HEK293 (cell line): Measurements from ENCODE around the gene WDR18.

ENCODE experiments used
- BCL11A ChIP-seq: fragments of 450-650 bp; formaldehyde crosslinking; IDR thresholded peaks from 2 replicates; pipeline ENCODE4 v1.5.1; 2016; ENCODE audit warnings: low read depth, missing biosample characterization, missing genetic modification characterization
- EGR2 ChIP-seq: fragments of 450-650 bp; formaldehyde crosslinking; IDR thresholded peaks from 2 replicates; pipeline ENCODE4 v1.5.1; 2016; ENCODE audit warnings: low read depth, missing biosample characterization, missing genetic modification characterization
- GFI1B ChIP-seq: fragments of 450-650 bp; formaldehyde crosslinking; IDR thresholded peaks from 2 replicates; pipeline ENCODE4 v1.5.1; 2016; ENCODE audit warnings: missing biosample characterization, missing genetic modification characterization
- RBAK ChIP-seq: fragments of 450-650 bp; formaldehyde crosslinking; IDR thresholded peaks from 2 replicates; pipeline ENCODE4 v1.5.1; 2016; ENCODE audit warnings: missing biosample characterization, missing genetic modification characterization
- SETDB1 ChIP-seq: IDR thresholded peaks from one replicate; pipeline ENCODE4 v1.6.1; 2017; ENCODE audit warnings: mild to moderate bottlenecking, low read length, moderate library complexity, mixed read lengths; ENCODE audit not compliant: insufficient read length
- ZBTB48 ChIP-seq: fragments of 450-650 bp; formaldehyde crosslinking; IDR thresholded peaks from 2 replicates; pipeline ENCODE4 v1.5.1; 2016; ENCODE audit warnings: missing biosample characterization, missing genetic modification characterization
- ZNF114 ChIP-seq: fragments of 450-650 bp; formaldehyde crosslinking; IDR thresholded peaks from 2 replicates; pipeline ENCODE4 v1.5.0; 2017; ENCODE audit warnings: missing biosample characterization, missing genetic modification characterization
- ZNF121 ChIP-seq: fragments of 450-650 bp; formaldehyde crosslinking; IDR thresholded peaks from 2 replicates; pipeline ENCODE4 v1.5.1; 2016; ENCODE audit warnings: missing biosample characterization, missing genetic modification characterization
- ZNF146 ChIP-seq: fragments of 450-650 bp; formaldehyde crosslinking; IDR thresholded peaks from 2 replicates; pipeline ENCODE4 v1.5.1; 2016; ENCODE audit warnings: missing biosample characterization, missing genetic modification characterization
- ZNF175 ChIP-seq: fragments of 450-650 bp; formaldehyde crosslinking; IDR thresholded peaks from 2 replicates; pipeline ENCODE4 v1.5.1; 2016; ENCODE audit warnings: missing biosample characterization, missing genetic modification characterization
- ZNF2 ChIP-seq: fragments of 450-650 bp; formaldehyde crosslinking; IDR thresholded peaks from 2 replicates; pipeline ENCODE4 v1.5.1; 2016; ENCODE audit warnings: missing biosample characterization, missing genetic modification characterization
- ZNF202 ChIP-seq: fragments of 450-650 bp; formaldehyde crosslinking; IDR thresholded peaks from 2 replicates; pipeline ENCODE4 v1.5.1; 2016; ENCODE audit warnings: missing biosample characterization, missing genetic modification characterization, borderline replicate concordance
- ZNF248 ChIP-seq: fragments of 450-650 bp; formaldehyde crosslinking; IDR thresholded peaks from 2 replicates; pipeline ENCODE4 v1.5.1; 2017; ENCODE audit warnings: missing biosample characterization, missing genetic modification characterization
- ZNF335 ChIP-seq: fragments of 450-650 bp; formaldehyde crosslinking; conservative IDR thresholded peaks from 2 replicates; pipeline ENCODE4 v1.5.1; 2016; ENCODE audit warnings: missing biosample characterization, missing genetic modification characterization
- ZNF366 ChIP-seq: fragments of 450-650 bp; formaldehyde crosslinking; conservative IDR thresholded peaks from 2 replicates; pipeline ENCODE4 v1.5.1; 2016; ENCODE audit warnings: missing biosample characterization, missing genetic modification characterization
- ZNF391 ChIP-seq: fragments of 450-650 bp; formaldehyde crosslinking; IDR thresholded peaks from 2 replicates; pipeline ENCODE4 v1.5.1; 2016; ENCODE audit warnings: low read depth, missing biosample characterization, missing genetic modification characterization, borderline replicate concordance
- ZNF416 ChIP-seq: fragments of 450-650 bp; formaldehyde crosslinking; IDR thresholded peaks from 2 replicates; pipeline ENCODE4 v1.5.1; 2016; ENCODE audit warnings: missing biosample characterization, missing genetic modification characterization
- ZNF423 ChIP-seq: fragments of 450-650 bp; formaldehyde crosslinking; IDR thresholded peaks from 2 replicates; pipeline ENCODE4 v1.5.1; 2016; ENCODE audit warnings: missing biosample characterization, missing genetic modification characterization
- ZNF433 ChIP-seq: fragments of 450-650 bp; formaldehyde crosslinking; IDR thresholded peaks from 2 replicates; pipeline ENCODE4 v1.5.1; 2016; ENCODE audit warnings: missing biosample characterization, missing genetic modification characterization, low read depth
- ZNF48 ChIP-seq: fragments of 450-650 bp; formaldehyde crosslinking; IDR thresholded peaks from 2 replicates; pipeline ENCODE4 v1.5.1; 2016; ENCODE audit warnings: missing biosample characterization, missing genetic modification characterization
- ZNF558 ChIP-seq: fragments of 450-650 bp; formaldehyde crosslinking; IDR thresholded peaks from 2 replicates; pipeline ENCODE4 v1.5.1; 2016; ENCODE audit warnings: missing biosample characterization, missing genetic modification characterization
- ZNF600 ChIP-seq: fragments of 450-650 bp; formaldehyde crosslinking; IDR thresholded peaks from 2 replicates; pipeline ENCODE4 v1.5.1; 2016; ENCODE audit warnings: missing biosample characterization, missing genetic modification characterization
- ZNF670 ChIP-seq: fragments of 450-650 bp; formaldehyde crosslinking; IDR thresholded peaks from 2 replicates; pipeline ENCODE4 v1.5.1; 2016; ENCODE audit warnings: missing biosample characterization, missing genetic modification characterization, low read depth
- ZNF677 ChIP-seq: fragments of 450-650 bp; IDR thresholded peaks from 2 replicates; pipeline ENCODE4 v1.5.0; 2018; ENCODE audit warnings: missing biosample characterization, mild to moderate bottlenecking, missing genetic modification characterization, moderate library complexity
- ZNF837 ChIP-seq: fragments of 450-650 bp; formaldehyde crosslinking; IDR thresholded peaks from 2 replicates; pipeline ENCODE4 v1.5.1; 2016; ENCODE audit warnings: missing biosample characterization, missing genetic modification characterization
- TF ChIP-seq, protein P1 (sequence below): fragments of 450-650 bp; formaldehyde crosslinking; IDR thresholded peaks from 2 replicates; pipeline ENCODE4 v1.5.1; 2016; ENCODE audit warnings: missing biosample characterization, missing genetic modification characterization
- TF ChIP-seq, protein P2 (sequence below): sonication (generic); formaldehyde crosslinking; IDR thresholded peaks from 2 replicates; pipeline ENCODE4 v1.8.1; 2022; ENCODE audit warnings: mild to moderate bottlenecking, moderate library complexity, missing genetic modification reagents
- TF ChIP-seq, protein P3 (sequence below): fragments of 450-650 bp; formaldehyde crosslinking; IDR thresholded peaks from 2 replicates; pipeline ENCODE4 v1.5.1; 2016; ENCODE audit warnings: missing biosample characterization, missing genetic modification characterization
- TF ChIP-seq, protein P4 (sequence below): fragments of 450-650 bp; formaldehyde crosslinking; IDR thresholded peaks from 2 replicates; pipeline ENCODE4 v1.5.1; 2016; ENCODE audit warnings: missing biosample characterization, missing genetic modification characterization
- TF ChIP-seq, protein P5 (sequence below): fragments of 450-650 bp; formaldehyde crosslinking; IDR thresholded peaks from 2 replicates; pipeline ENCODE4 v1.5.1; 2016; ENCODE audit warnings: missing biosample characterization, missing genetic modification characterization
- TF ChIP-seq, protein P6 (sequence below): fragments of 450-650 bp; formaldehyde crosslinking; IDR thresholded peaks from 2 replicates; pipeline ENCODE4 v1.5.1; 2016; ENCODE audit warnings: missing biosample characterization, missing genetic modification characterization

The WDR18 gene

DNA sequence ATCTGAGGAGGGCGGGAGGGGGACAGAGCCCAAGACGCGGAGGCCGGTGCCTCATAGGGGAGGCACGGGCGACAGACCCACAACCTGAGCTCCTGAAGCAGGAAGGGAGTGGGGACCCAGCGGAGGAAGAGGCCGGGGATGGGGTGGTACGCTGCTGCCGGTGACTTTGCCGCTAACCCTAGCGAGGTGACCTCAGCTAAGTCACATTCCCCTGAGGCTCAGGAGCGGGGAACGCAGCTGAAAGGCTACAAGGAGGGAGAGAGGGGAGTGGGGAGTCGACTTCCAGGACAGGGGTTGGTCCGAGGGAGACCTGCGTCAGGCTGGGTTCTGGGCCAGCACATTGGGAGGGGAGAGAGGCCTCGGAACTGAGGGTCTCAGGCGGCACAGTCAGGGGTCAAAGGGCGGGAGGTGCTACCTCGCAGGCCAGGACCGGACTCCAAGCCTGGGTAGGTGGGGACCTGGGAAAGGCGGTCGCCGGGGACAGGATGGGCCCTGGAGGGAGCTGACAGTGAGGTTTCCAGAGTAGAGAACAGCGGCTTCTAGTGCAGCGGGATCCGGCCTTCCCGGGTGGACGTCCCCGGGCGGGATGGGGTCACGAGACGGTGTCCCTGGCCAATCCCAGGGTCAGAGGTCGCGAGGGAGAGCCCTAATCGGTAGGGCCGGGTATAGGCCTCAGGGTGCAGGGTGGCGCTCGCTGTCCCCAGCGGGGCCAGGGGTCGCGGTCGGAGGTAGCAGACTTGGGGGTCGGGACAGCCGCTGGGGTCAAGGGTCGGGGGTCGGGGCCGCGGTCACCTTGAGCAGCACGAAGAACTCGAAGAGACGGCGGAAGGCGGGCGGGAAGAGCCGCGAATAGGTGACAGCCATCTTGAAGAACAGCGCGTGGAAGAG lies 36.1 kb downstream of the WDR18 start (continued):
- no peak for TF ChIP-seq ZNF2
- TF ChIP-seq ZNF175 (tag by site-specific recombination): no peak
- peak; percentile 2; the same call in 1 of the 2 replicates for TF ChIP-seq ZNF146 (tag by site-specific recombination)
- TF ChIP-seq GFI1B (tag by site-specific recombination): no peak
- TF ChIP-seq ZNF670 (tag by site-specific recombination): no peak
- TF ChIP-seq ZNF391 (tag by site-specific recombination): no peak
- no peak for TF ChIP-seq ZNF366 (tag by site-specific recombination)
- peak; percentile 28 for TF ChIP-seq ZNF335
- TF ChIP-seq, protein P1, sequence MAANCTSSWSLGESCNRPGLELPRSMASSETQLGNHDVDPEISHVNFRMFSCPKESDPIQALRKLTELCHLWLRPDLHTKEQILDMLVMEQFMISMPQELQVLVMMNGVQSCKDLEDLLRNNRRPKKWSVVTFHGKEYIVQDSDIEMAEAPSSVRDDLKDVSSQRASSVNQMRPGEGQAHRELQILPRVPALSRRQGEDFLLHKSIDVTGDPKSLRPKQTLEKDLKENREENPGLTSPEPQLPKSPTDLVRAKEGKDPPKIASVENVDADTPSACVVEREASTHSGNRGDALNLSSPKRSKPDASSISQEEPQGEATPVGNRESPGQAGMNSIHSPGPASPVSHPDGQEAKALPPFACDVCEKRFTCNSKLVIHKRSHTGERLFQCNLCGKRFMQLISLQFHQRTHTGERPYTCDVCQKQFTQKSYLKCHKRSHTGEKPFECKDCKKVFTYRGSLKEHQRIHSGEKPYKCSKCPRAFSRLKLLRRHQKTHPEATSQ (tag by site-specific recombination): no peak
- TF ChIP-seq ZNF837: no peak
- no peak for TF ChIP-seq ZNF202
- no peak for TF ChIP-seq ZNF433 (tag by site-specific recombination)
- TF ChIP-seq, protein P2, sequence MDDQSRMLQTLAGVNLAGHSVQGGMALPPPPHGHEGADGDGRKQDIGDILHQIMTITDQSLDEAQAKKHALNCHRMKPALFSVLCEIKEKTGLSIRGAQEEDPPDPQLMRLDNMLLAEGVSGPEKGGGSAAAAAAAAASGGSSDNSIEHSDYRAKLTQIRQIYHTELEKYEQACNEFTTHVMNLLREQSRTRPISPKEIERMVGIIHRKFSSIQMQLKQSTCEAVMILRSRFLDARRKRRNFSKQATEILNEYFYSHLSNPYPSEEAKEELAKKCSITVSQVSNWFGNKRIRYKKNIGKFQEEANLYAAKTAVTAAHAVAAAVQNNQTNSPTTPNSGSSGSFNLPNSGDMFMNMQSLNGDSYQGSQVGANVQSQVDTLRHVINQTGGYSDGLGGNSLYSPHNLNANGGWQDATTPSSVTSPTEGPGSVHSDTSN (CRISPR knock-in tag): no peak
- TF ChIP-seq ZNF416: no peak
- TF ChIP-seq ZNF558 (tag by site-specific recombination): no peak
- TF ChIP-seq, protein P3, sequence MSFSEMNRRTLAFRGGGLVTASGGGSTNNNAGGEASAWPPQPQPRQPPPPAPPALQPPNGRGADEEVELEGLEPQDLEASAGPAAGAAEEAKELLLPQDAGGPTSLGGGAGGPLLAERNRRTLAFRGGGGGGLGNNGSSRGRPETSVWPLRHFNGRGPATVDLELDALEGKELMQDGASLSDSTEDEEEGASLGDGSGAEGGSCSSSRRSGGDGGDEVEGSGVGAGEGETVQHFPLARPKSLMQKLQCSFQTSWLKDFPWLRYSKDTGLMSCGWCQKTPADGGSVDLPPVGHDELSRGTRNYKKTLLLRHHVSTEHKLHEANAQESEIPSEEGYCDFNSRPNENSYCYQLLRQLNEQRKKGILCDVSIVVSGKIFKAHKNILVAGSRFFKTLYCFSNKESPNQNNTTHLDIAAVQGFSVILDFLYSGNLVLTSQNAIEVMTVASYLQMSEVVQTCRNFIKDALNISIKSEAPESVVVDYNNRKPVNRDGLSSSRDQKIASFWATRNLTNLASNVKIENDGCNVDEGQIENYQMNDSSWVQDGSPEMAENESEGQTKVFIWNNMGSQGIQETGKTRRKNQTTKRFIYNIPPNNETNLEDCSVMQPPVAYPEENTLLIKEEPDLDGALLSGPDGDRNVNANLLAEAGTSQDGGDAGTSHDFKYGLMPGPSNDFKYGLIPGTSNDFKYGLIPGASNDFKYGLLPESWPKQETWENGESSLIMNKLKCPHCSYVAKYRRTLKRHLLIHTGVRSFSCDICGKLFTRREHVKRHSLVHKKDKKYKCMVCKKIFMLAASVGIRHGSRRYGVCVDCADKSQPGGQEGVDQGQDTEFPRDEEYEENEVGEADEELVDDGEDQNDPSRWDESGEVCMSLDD (tag by site-specific recombination): peak; percentile 59; the same call in 1 of the 2 replicates
- TF ChIP-seq, protein P4, sequence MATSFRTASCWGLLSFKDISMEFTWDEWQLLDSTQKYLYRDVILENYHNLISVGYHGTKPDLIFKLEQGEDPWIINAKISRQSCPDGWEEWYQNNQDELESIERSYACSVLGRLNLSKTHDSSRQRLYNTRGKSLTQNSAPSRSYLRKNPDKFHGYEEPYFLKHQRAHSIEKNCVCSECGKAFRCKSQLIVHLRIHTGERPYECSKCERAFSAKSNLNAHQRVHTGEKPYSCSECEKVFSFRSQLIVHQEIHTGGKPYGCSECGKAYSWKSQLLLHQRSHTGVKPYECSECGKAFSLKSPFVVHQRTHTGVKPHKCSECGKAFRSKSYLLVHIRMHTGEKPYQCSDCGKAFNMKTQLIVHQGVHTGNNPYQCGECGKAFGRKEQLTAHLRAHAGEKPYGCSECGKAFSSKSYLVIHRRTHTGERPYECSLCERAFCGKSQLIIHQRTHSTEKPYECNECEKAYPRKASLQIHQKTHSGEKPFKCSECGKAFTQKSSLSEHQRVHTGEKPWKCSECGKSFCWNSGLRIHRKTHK (tag by site-specific recombination): no peak
- no peak for TF ChIP-seq ZNF48 (tag by site-specific recombination)
- TF ChIP-seq, protein P5, sequence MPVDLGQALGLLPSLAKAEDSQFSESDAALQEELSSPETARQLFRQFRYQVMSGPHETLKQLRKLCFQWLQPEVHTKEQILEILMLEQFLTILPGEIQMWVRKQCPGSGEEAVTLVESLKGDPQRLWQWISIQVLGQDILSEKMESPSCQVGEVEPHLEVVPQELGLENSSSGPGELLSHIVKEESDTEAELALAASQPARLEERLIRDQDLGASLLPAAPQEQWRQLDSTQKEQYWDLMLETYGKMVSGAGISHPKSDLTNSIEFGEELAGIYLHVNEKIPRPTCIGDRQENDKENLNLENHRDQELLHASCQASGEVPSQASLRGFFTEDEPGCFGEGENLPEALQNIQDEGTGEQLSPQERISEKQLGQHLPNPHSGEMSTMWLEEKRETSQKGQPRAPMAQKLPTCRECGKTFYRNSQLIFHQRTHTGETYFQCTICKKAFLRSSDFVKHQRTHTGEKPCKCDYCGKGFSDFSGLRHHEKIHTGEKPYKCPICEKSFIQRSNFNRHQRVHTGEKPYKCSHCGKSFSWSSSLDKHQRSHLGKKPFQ (tag by site-specific recombination): no peak
- TF ChIP-seq ZNF600 (tag by site-specific recombination): no peak; the same call in 1 of the 2 replicates
- TF ChIP-seq BCL11A (tag by site-specific recombination): peak; percentile 74; the same call in 1 of the 2 replicates
- TF ChIP-seq RBAK: no peak
- TF ChIP-seq, protein P6, sequence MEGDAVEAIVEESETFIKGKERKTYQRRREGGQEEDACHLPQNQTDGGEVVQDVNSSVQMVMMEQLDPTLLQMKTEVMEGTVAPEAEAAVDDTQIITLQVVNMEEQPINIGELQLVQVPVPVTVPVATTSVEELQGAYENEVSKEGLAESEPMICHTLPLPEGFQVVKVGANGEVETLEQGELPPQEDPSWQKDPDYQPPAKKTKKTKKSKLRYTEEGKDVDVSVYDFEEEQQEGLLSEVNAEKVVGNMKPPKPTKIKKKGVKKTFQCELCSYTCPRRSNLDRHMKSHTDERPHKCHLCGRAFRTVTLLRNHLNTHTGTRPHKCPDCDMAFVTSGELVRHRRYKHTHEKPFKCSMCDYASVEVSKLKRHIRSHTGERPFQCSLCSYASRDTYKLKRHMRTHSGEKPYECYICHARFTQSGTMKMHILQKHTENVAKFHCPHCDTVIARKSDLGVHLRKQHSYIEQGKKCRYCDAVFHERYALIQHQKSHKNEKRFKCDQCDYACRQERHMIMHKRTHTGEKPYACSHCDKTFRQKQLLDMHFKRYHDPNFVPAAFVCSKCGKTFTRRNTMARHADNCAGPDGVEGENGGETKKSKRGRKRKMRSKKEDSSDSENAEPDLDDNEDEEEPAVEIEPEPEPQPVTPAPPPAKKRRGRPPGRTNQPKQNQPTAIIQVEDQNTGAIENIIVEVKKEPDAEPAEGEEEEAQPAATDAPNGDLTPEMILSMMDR: no peak
- no peak for TF ChIP-seq SETDB1
- TF ChIP-seq EGR2 (tag by site-specific recombination): no peak
- no peak for TF ChIP-seq ZNF423 (tag by site-specific recombination)
- no peak for TF ChIP-seq ZNF677 (tag by site-specific recombination)
- no peak for TF ChIP-seq ZNF114 (tag by site-specific recombination)
- TF ChIP-seq ZNF248 (tag by site-specific recombination): no peak
- TF ChIP-seq ZBTB48 (tag by site-specific recombination): peak; percentile 62
- no peak for TF ChIP-seq ZNF121 (tag by site-specific recombination)
